Renal pelvis (tissue), 4 donors: ENCODE measurements around the gene DDX24. TPM values are rescaled to one million over a fixed set of nuclear protein-coding genes. Genes with fewer than 3 reads are reported as not detected.

Source experiments
- DNase-seq: peaks from one replicate; pipeline ENCODE4 v3.0.0-alpha.2; 2013
- polyA plus RNA-seq, 3 donors: library from polyadenylated mRNA; unstranded; fragments of 120-200 nt; gene quantifications; one replicate each; pipeline ENCODE4 v1.2.1, GENCODE V29; 2013; ENCODE audit not compliant: insufficient read length in 3 of 3

DDX24 gene
- polyA plus RNA-seq, 3 donors, result 143 to 172 (median 170) TPM

GRCh38 chr14:94016446-94016976 lies 64.5 kb downstream of the DDX24 start:
- DNase-seq, result no peak

- no peak for DNase-seq
Measured at GRCh38 chr14:94015223-94015622, 65.8 kb downstream of the DDX24 start.

- no peak for DNase-seq
Measured at GRCh38 chr14:94014382-94014781, 66.6 kb downstream of the DDX24 start.

- no peak for DNase-seq
Measured at GRCh38 chr14:94011795-94012194, 69.2 kb downstream of the DDX24 start.

GRCh38 chr14:94010625-94011024 lies 70.4 kb downstream of the DDX24 start:
- no peak for DNase-seq

- no peak for DNase-seq
Measured at GRCh38 chr14:94009767-94010166, 71.2 kb downstream of the DDX24 start.

GRCh38 chr14:94008234-94008633 lies 72.8 kb downstream of the DDX24 start:
- no peak for DNase-seq

GRCh38 chr14:94005324-94006073 lies 75.5 kb downstream of the DDX24 start:
- DNase-seq, result no peak

GRCh38 chr14:94004015-94004414 lies 77.0 kb downstream of the DDX24 start:
- no peak for DNase-seq

GRCh38 chr14:94003397-94003796 lies 77.6 kb downstream of the DDX24 start:
- DNase-seq, result no peak

- DNase-seq, result peak; percentile 57
Measured at GRCh38 chr14:94001501-94002396, 79.3 kb downstream of the DDX24 start.

- no peak for DNase-seq
Measured at GRCh38 chr14:94001016-94001415, 80.0 kb downstream of the DDX24 start.

GRCh38 chr14:94000267-94000666 lies 80.7 kb downstream of the DDX24 start:
- no peak for DNase-seq

GRCh38 chr14:93999573-93999972 lies 81.4 kb downstream of the DDX24 start:
- no peak for DNase-seq

- DNase-seq, result no peak
Measured at GRCh38 chr14:93998871-93999403, 82.1 kb downstream of the DDX24 start.

Other genes with a start within 250 kb of the DDX24 start
- not detected for gene FAM181A, start 153.9 kb downstream of the DDX24 start, polyA plus RNA-seq
- under 1 TPM; 0.29 to 0.51 (median 0.37) TPM for gene ASB2, start 104.6 kb downstream of the DDX24 start, polyA plus RNA-seq
- not detected for gene CCDC197, start 83.9 kb downstream of the DDX24 start, polyA plus RNA-seq
- gene OTUB2, start 54.9 kb downstream of the DDX24 start, polyA plus RNA-seq, result 1 to 10 TPM; 4.2 to 4.7 (median 4.7) TPM
- gene IFI27L1, start 108 bp upstream of the DDX24 start, polyA plus RNA-seq, result 10 to 100 TPM; 27.6 to 34.5 (median 30.5) TPM
- gene IFI27, start 29.5 kb upstream of the DDX24 start, polyA plus RNA-seq, result 1 to 10 TPM; 5.1 to 9.1 (median 7.3) TPM
- 10 to 100 TPM; 14.8 to 31.7 (median 31.4) TPM for gene IFI27L2, start 48.4 kb upstream of the DDX24 start, polyA plus RNA-seq
- gene PPP4R4, start 93.1 kb upstream of the DDX24 start, polyA plus RNA-seq, result under 1 TPM; 0.26 to 0.38 (median 0.27) TPM
- gene SERPINA10, start 212.1 kb upstream of the DDX24 start, polyA plus RNA-seq, result under 1 TPM; 0.15 to 0.31 (median 0.28) TPM
- 1 to 10 TPM; 7.2 to 7.9 (median 7.9) TPM for gene SERPINA6, start 242.1 kb upstream of the DDX24 start, polyA plus RNA-seq